ENCODE data around the gene TRABD.
"Not testable (repeated sequence)": the region's sequence is repeated elsewhere in the genome, so short reads cannot be mapped to it uniquely, and the experiment has no call there.

TRABD gene

GRCh38 chr22:50185375-50186087, at the start of gene TRABD:
TSS of gene TRABD (plus strand) at chr22:50185913. CDS start at chr22:50193061, 7,148 bp downstream.
- DNase-seq: peak; percentile 95

GRCh38 chr22:50136581-50137015, 49.1 kb upstream of the TRABD start:
- DNase-seq: no peak

- not testable (repeated sequence) for DNase-seq
Observed at GRCh38 chr22:50137277-50137676, 48.4 kb upstream of the TRABD start.

GRCh38 chr22:50138041-50138440, 47.7 kb upstream of the TRABD start:
- DNase-seq: no peak

- DNase-seq: no peak
Observed at GRCh38 chr22:50138988-50139387, 46.7 kb upstream of the TRABD start.

- DNase-seq: no peak
Observed at GRCh38 chr22:50139843-50140415, 45.8 kb upstream of the TRABD start.

GRCh38 chr22:50140615-50141014, 45.1 kb upstream of the TRABD start:
- DNase-seq: no peak

- DNase-seq: no peak
Observed at GRCh38 chr22:50141462-50141861, 44.3 kb upstream of the TRABD start.

GRCh38 chr22:50141891-50142363, 43.8 kb upstream of the TRABD start:
- DNase-seq: no peak

- no peak for DNase-seq
Observed at GRCh38 chr22:50143096-50143495, 42.6 kb upstream of the TRABD start.

GRCh38 chr22:50144005-50144614, 41.6 kb upstream of the TRABD start:
- no peak for DNase-seq

GRCh38 chr22:50145721-50146438, 39.8 kb upstream of the TRABD start:
- DNase-seq: peak; percentile 54

GRCh38 chr22:50146439-50147238, 39.1 kb upstream of the TRABD start:
- DNase-seq: peak; percentile 75

GRCh38 chr22:50147258-50148165, 38.2 kb upstream of the TRABD start:
- DNase-seq: not testable (repeated sequence)

- no peak for DNase-seq
Observed at GRCh38 chr22:50148166-50148500, 37.6 kb upstream of the TRABD start.

GRCh38 chr22:50148991-50149721, 36.6 kb upstream of the TRABD start:
- no peak for DNase-seq

GRCh38 chr22:50150161-50151129, 35.3 kb upstream of the TRABD start:
- DNase-seq: no peak

- DNase-seq: no peak
Observed at GRCh38 chr22:50151571-50152537, 33.9 kb upstream of the TRABD start.
